Activated CD4-positive, alpha-beta T cell treated with anti-CD3 and anti-CD28 coated beads, Interleukin-10, Interleukin-2, amounts not matched to agents 100 ng/mL and 50 ng/mL, durations not matched to agents 16 hours and 8 hours (primary cell): ENCODE results near the gene MTSS2.

Experiments
- DNase-seq: peaks from one replicate; pipeline ENCODE4 v3.0.0-alpha.2; 2020

Gene MTSS2

GRCh38 chr16:70670175-70670574 is 15.7 kb downstream of the MTSS2 start:
- DNase-seq = no peak

- no peak for DNase-seq
These were observed 19.8 kb downstream of the MTSS2 start for GRCh38 chr16:70665806-70666735.

- no peak for DNase-seq
These were observed 20.6 kb downstream of the MTSS2 start for GRCh38 chr16:70665113-70665694.

- DNase-seq = no peak
These were observed 21.3 kb downstream of the MTSS2 start for GRCh38 chr16:70664325-70665112.

GRCh38 chr16:70663524-70664324 is 22.1 kb downstream of the MTSS2 start:
- DNase-seq = no peak

- DNase-seq = no peak
These were observed 22.8 kb downstream of the MTSS2 start for GRCh38 chr16:70662991-70663523.

GRCh38 chr16:70661918-70662641 is 23.8 kb downstream of the MTSS2 start:
- no peak for DNase-seq

- DNase-seq = no peak
These were observed 24.3 kb downstream of the MTSS2 start for GRCh38 chr16:70661534-70661917.

- DNase-seq = no peak
These were observed 25.0 kb downstream of the MTSS2 start for GRCh38 chr16:70660672-70661350.

- DNase-seq = no peak
These were observed 25.7 kb downstream of the MTSS2 start for GRCh38 chr16:70659953-70660671.

- DNase-seq = no peak
These were observed 26.3 kb downstream of the MTSS2 start for GRCh38 chr16:70659546-70659945.

GRCh38 chr16:70658921-70659320 is 26.9 kb downstream of the MTSS2 start:
- DNase-seq = no peak

GRCh38 chr16:70657956-70658355 is 27.9 kb downstream of the MTSS2 start:
- DNase-seq = no peak

- DNase-seq = no peak
These were observed 29.1 kb downstream of the MTSS2 start for GRCh38 chr16:70656712-70657263.

- no peak for DNase-seq
These were observed 29.7 kb downstream of the MTSS2 start for GRCh38 chr16:70656065-70656711.

GRCh38 chr16:70653809-70654771 is 31.8 kb downstream of the MTSS2 start:
- peak; percentile 83 for DNase-seq

GRCh38 chr16:70653406-70653805 is 32.4 kb downstream of the MTSS2 start:
- no peak for DNase-seq

GRCh38 chr16:70652322-70652721 is 33.5 kb downstream of the MTSS2 start:
- DNase-seq = no peak
